ENCODE results near the gene RTP1.

GRCh38 chr3:187238239-187238638 lies 41.0 kb downstream of the RTP1 start:
- TF ChIP-seq CTCF (IDR thresholded peaks at IDR 0.05 in 4 of 5, conservative IDR thresholded peaks at IDR 0.05 in 1 of 5) (no peak), POLR2A (IDR thresholded peaks at IDR 0.05) (no peak)

Data from gastrocnemius medialis (tissue), 4 donors.